Endothelial cell of umbilical vein (primary cell): ENCODE measurements around the gene USF1. TPM values are rescaled to one million over a fixed set of nuclear protein-coding genes. Genes with fewer than 3 reads are reported as not detected.

Source experiments
- BruUV-seq: library from RNA; stranded (reverse); fragments of 400-500 nt; replicated peaks from 2 replicates; lab custom pipeline; 2021; lab: Mats Ljungman, UMichigan
- CTCF ChIA-PET: fragments of 300-600, 350-600 bp; sonication (Branson Sonifier 250); formaldehyde crosslinking; loops from one replicate; lab custom pipeline; 2021; ENCODE audit warnings: antibody characterized with exemption, inconsistent platforms; lab: Charles Lee
- POLR2A ChIA-PET: fragments of 300-600, 350-600 bp; sonication (Branson Sonifier 250); formaldehyde crosslinking; loops from one replicate; lab custom pipeline; 2021; ENCODE audit warnings: antibody characterized with exemption, inconsistent platforms; lab: Charles Lee
- DNase-seq: peaks from one replicate; pipeline ENCODE4 v3.0.0-alpha.2; 2011; ENCODE audit warnings: low read depth, low spot score
- FAIRE-seq: peaks from 2 replicates; lab custom pipeline; 2011; peaks lifted over from hg19 to GRCh38; lab: Jason Lieb, UNC
- H2AFZ ChIP-seq: 2 replicates; pipeline ENCODE4 v1.6.0; 2012; ENCODE audit warnings: low read depth, low read length, control low read depth, inconsistent platforms
- H3K27ac ChIP-seq: 2 replicates; pipeline ENCODE4 v1.5.1; 2011; ENCODE audit warnings: low read depth, mild to moderate bottlenecking, control low read depth, low read length, moderate library complexity; ENCODE audit not compliant: insufficient read depth
- H3K27me3 ChIP-seq, 2 experiments: 2 replicates each; pipeline versions ENCODE4 v1.6.0 to v1.6.1; 2011; ENCODE audit warnings: low read length in 2 of 2, mixed read lengths in 1 of 2; ENCODE audit not compliant: control insufficient read depth in 2 of 2, insufficient read depth in 2 of 2
- H3K36me3 ChIP-seq, 2 experiments: 2 replicates in 1 of 2; 3 replicates in 1 of 2; pipeline ENCODE4 v1.5.1; 2011; ENCODE audit warnings: low read length in 2 of 2, mild to moderate bottlenecking in 1 of 2, moderate library complexity in 1 of 2; ENCODE audit not compliant: control insufficient read depth in 2 of 2, insufficient read depth in 2 of 2; ENCODE audit errors: extremely low read depth in 1 of 2
- H3K4me1 ChIP-seq: 3 replicates; pipeline ENCODE4 v1.5.1; 2011; ENCODE audit warnings: mild to moderate bottlenecking, low read length; ENCODE audit not compliant: control insufficient read depth, insufficient read depth; ENCODE audit errors: extremely low read depth
- H3K4me2 ChIP-seq: 2 replicates; pipeline ENCODE4 v1.6.1; 2011; ENCODE audit warnings: low read length, control low read depth, mixed read lengths; ENCODE audit not compliant: insufficient read depth
- H3K4me3 ChIP-seq, 3 experiments: fragments of 200-600 bp in 1 of 3; sonication (generic), shearing (Covaris generic) in 1 of 3; replicated peaks in 1 of 3; 2 replicates each; pipeline ENCODE4 v1.5.1; 2011 to 2016; ENCODE audit warnings: control low read depth in 3 of 3, low read length in 3 of 3, mild to moderate bottlenecking in 2 of 3, inconsistent platforms in 1 of 3, low read depth in 1 of 3, moderate library complexity in 1 of 3; ENCODE audit not compliant: insufficient read depth in 1 of 3
- H3K79me2 ChIP-seq: 2 replicates; pipeline ENCODE4 v1.6.0; 2012; ENCODE audit warnings: low read length, inconsistent platforms; ENCODE audit not compliant: control insufficient read depth, insufficient read depth
- H3K9ac ChIP-seq: replicated peaks from 2 replicates; pipeline ENCODE3; 2011; ENCODE audit warnings: low read length, control low read depth; ENCODE audit not compliant: insufficient read depth; ENCODE audit errors: extremely low read depth
- H3K9me1 ChIP-seq: replicated peaks from 3 replicates; pipeline ENCODE4 v1.6.0; 2011; ENCODE audit warnings: mild to moderate bottlenecking, low read length; ENCODE audit not compliant: control insufficient read depth, insufficient read depth; ENCODE audit errors: extremely low read depth
- H3K9me3 ChIP-seq: replicated peaks from 2 replicates; pipeline ENCODE4 v1.5.1; 2012; ENCODE audit warnings: low read length, inconsistent platforms; ENCODE audit not compliant: control insufficient read depth, insufficient read depth
- H4K20me1 ChIP-seq: replicated peaks from 2 replicates; pipeline ENCODE3; 2011; ENCODE audit warnings: mild to moderate bottlenecking, low read length; ENCODE audit not compliant: control insufficient read depth, insufficient read depth; ENCODE audit errors: extremely low read depth
- EZH2 ChIP-seq: IDR thresholded peaks from 2 replicates; pipeline ENCODE4 v1.6.1; 2012; ENCODE audit warnings: borderline replicate concordance, low read depth, mild to moderate bottlenecking, moderate library complexity, low read length, inconsistent platforms; ENCODE audit not compliant: severe bottlenecking
- FOS ChIP-seq: IDR thresholded peaks from 2 replicates; pipeline ENCODE4 v1.6.1; 2011; ENCODE audit warnings: mild to moderate bottlenecking, low read length, moderate library complexity, borderline replicate concordance; ENCODE audit not compliant: insufficient read depth
- GATA2 ChIP-seq: IDR thresholded peaks from 2 replicates; pipeline ENCODE4 v1.7.0; 2011; ENCODE audit warnings: low read depth, mild to moderate bottlenecking, moderate library complexity, mixed read lengths, low read length; ENCODE audit not compliant: insufficient read length, insufficient read depth
- JUN ChIP-seq: IDR thresholded peaks from 2 replicates; pipeline ENCODE4 v1.6.1; 2011; ENCODE audit warnings: borderline replicate concordance, low read depth; ENCODE audit not compliant: insufficient read length, insufficient read depth
- MYC ChIP-seq: IDR thresholded peaks from one replicate; pipeline ENCODE4 v1.6.1; 2011; ENCODE audit warnings: mild to moderate bottlenecking, low read depth, low read length
- POLR2A ChIP-seq: IDR thresholded peaks from 2 replicates; pipeline ENCODE4 v1.6.1; 2012; ENCODE audit warnings: low read depth, mild to moderate bottlenecking, control low read depth, low read length
- POLR2AphosphoS5 ChIP-seq: IDR thresholded peaks from 2 replicates; pipeline ENCODE4 v1.6.1; 2012; ENCODE audit warnings: low read depth, mild to moderate bottlenecking, control low read depth, low read length, moderate library complexity; ENCODE audit not compliant: insufficient read depth
- dilution Hi-C: fragments of 300-500 bp; cut with MboI; formaldehyde crosslinking; loops from one replicate; pipeline ENCODE4 v1.15.0; 2019; ENCODE audit warnings: low sequenced_read_pairs; ENCODE audit not compliant: extremely low pct_ligation_motif_present
- intact Hi-C: fragments of 100-400 bp; cut with micrococcal nuclease; formaldehyde crosslinking; loops from one replicate; pipeline ENCODE4 v1.10.0; 2022
- polyA plus RNA-seq, 4 experiments: library from polyadenylated mRNA; depleted of rRNA in 3 of 4; stranded (reverse) in 3 of 4; unstranded in 1 of 4; fragments of >200 nt; gene quantifications; 2 replicates each; pipeline versions ENCODE4 v1.2.1 to v1.2.3, GENCODE V29; 2011 to 2012; ENCODE audit warnings: missing spikeins in 1 of 4
- total RNA-seq: library from RNA; stranded (reverse); gene quantifications from 2 replicates; pipeline ENCODE4 v1.2.3, GENCODE V29; 2021
- TF ChIP-seq, protein P1 (sequence below), 2 donors: IDR thresholded peaks; 1 replicate in 1 of 2; 2 replicates in 1 of 2; pipeline ENCODE4 v1.5.1; 2011; ENCODE audit warnings: low read length in 2 of 2, mild to moderate bottlenecking in 2 of 2, moderate library complexity in 2 of 2, control low read depth in 1 of 2, inconsistent platforms in 1 of 2, low read depth in 1 of 2; ENCODE audit not compliant: insufficient read depth in 1 of 2; ENCODE audit errors: extremely low read depth in 1 of 2
- TF ChIP-seq, protein P2 (sequence below): IDR thresholded peaks from 2 replicates; pipeline ENCODE4 v1.6.1; 2011; ENCODE audit not compliant: insufficient read depth, insufficient read length

Gene USF1
- total and polyA plus RNA-seq, 2 donors (not counting 3 experiments of a cell fraction or from before 2014, with no cell fraction given), result 53.4 to 56.7 TPM

DNA sequence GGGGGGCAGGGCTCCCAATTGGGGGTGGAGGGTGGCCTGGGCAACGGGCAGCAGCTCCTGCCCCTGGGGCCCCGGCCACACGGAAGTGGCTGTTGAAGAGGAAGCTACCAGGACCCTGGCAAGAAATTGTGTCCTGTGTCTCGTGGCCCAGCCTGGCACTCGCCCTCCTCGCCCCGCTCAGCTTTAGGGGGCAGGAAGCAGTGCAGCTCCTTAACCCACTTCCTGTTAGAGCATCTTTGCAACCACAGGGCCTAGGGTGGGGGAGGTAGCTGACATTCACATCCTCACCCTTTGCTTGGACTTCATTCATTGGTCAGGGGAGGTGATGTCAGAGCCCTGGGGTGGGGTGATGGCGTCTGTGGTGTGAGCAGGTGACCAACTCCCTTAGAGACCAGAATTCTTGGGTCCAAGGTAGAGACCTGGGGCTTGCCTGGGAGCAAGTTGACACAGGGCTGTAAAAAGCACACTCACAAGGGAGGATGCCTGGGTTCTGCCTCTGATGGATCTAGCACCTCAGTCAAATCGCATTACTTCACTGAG, 24.0 kb upstream of the USF1 start, which contains the start of gene ARHGAP30:
TSS of gene ARHGAP30 (minus strand) at position 161 of the 540 bp plus-strand sequence. CDS start 267 bp downstream, outside the sequence.
- no peaks in the 10 kb centered on the region for H3K79me2 ChIP-seq
- DNase-seq, result no peak
- CTCF ChIA-PET, result interaction anchor here (0.7 to 1.2 kb wide), 3 partner anchors 23 to 974 kb away, joined by 3 to 6 read pairs (median 3); no protein-coding TSS in a partner anchor
- no peak within 1 kb of the TSS for H3K27ac ChIP-seq
- no peaks in the 10 kb centered on the region for H4K20me1 ChIP-seq
- no peak within 1 kb of the TSS for H3K4me2 ChIP-seq
- BruUV-seq, result no TSS peak
- H3K27me3 ChIP-seq, result no peaks in the 10 kb centered on the region
- intact Hi-C loops (no loop called here), dilution Hi-C loops (no loop called here)
- H3K4me1 ChIP-seq, result no peaks in the 10 kb centered on the region
- H2AFZ ChIP-seq, result no peak within 1 kb of the TSS
- TF ChIP-seq POLR2AphosphoS5, result no peak
- no peak for TF ChIP-seq JUN
- TF ChIP-seq, protein P1, sequence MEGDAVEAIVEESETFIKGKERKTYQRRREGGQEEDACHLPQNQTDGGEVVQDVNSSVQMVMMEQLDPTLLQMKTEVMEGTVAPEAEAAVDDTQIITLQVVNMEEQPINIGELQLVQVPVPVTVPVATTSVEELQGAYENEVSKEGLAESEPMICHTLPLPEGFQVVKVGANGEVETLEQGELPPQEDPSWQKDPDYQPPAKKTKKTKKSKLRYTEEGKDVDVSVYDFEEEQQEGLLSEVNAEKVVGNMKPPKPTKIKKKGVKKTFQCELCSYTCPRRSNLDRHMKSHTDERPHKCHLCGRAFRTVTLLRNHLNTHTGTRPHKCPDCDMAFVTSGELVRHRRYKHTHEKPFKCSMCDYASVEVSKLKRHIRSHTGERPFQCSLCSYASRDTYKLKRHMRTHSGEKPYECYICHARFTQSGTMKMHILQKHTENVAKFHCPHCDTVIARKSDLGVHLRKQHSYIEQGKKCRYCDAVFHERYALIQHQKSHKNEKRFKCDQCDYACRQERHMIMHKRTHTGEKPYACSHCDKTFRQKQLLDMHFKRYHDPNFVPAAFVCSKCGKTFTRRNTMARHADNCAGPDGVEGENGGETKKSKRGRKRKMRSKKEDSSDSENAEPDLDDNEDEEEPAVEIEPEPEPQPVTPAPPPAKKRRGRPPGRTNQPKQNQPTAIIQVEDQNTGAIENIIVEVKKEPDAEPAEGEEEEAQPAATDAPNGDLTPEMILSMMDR (IDR thresholded peaks at IDR 0.05; ENCODE audit: extremely low read depth in 1 of 2, insufficient read depth in 1 of 2, low read depth in 1 of 2, low read length in 2 of 2), result no peak
- TF ChIP-seq POLR2A, result no peak
- TF ChIP-seq FOS, result no peak
- no peak for TF ChIP-seq EZH2
- TF ChIP-seq GATA2, result no peak
- TF ChIP-seq MYC, result no peak
- TF ChIP-seq, protein P2, sequence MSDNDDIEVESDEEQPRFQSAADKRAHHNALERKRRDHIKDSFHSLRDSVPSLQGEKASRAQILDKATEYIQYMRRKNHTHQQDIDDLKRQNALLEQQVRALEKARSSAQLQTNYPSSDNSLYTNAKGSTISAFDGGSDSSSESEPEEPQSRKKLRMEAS, result no peak
- no peaks in the 10 kb centered on the region for H3K36me3 ChIP-seq
- no peaks in the 10 kb centered on the region for H3K9me3 ChIP-seq
- POLR2A ChIA-PET, result no interaction called here
- H3K9ac ChIP-seq, result no peak within 1 kb of the TSS
- H3K4me3 ChIP-seq, result no peak within 1 kb of the TSS
- no peak for FAIRE-seq
- H3K9me1 ChIP-seq, result no peaks in the 10 kb centered on the region
